ELR (cell line): ENCODE measurements around the gene NFAM1.

Source experiments
- DNase-seq: peaks from one replicate; pipeline ENCODE4 v3.0.0-alpha.2; 2015; ENCODE audit warnings: low read depth

Gene NFAM1

GRCh38 chr22:42383287-42383686 lies 48.9 kb downstream of the NFAM1 start:
- DNase-seq = no peak

- no peak for DNase-seq
These were observed 51.2 kb downstream of the NFAM1 start for GRCh38 chr22:42380769-42381551.

- no peak for DNase-seq
These were observed 52.2 kb downstream of the NFAM1 start for GRCh38 chr22:42379966-42380537.

GRCh38 chr22:42376711-42377554 lies 55.3 kb downstream of the NFAM1 start:
- no peak for DNase-seq

- no peak for DNase-seq
These were observed 56.2 kb downstream of the NFAM1 start for GRCh38 chr22:42375982-42376381.

- no peak for DNase-seq
These were observed 59.2 kb downstream of the NFAM1 start for GRCh38 chr22:42372976-42373375.

- no peak for DNase-seq
These were observed 60.7 kb downstream of the NFAM1 start for GRCh38 chr22:42371501-42371900.

DNA sequence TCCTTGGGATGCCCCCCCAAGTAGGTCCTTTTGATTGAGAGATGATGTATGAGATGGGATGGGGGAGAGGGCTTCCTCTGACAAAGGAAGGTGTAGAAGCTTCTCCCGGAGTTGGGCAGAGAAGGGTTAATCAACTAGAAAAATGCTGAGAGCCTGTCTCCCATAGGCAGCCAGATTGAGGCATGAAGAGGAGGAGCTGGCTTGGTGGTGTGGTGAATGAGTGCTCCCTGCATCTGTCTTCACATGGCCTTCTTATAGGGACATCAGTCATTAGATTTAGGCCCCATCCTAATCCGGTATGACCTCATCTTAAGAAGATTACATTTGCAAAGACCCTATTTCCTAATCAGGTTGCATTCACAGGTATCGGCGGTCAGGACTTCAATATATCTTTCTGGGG lies 61.1 kb downstream of the NFAM1 start:
- DNase-seq = no peak

DNA sequence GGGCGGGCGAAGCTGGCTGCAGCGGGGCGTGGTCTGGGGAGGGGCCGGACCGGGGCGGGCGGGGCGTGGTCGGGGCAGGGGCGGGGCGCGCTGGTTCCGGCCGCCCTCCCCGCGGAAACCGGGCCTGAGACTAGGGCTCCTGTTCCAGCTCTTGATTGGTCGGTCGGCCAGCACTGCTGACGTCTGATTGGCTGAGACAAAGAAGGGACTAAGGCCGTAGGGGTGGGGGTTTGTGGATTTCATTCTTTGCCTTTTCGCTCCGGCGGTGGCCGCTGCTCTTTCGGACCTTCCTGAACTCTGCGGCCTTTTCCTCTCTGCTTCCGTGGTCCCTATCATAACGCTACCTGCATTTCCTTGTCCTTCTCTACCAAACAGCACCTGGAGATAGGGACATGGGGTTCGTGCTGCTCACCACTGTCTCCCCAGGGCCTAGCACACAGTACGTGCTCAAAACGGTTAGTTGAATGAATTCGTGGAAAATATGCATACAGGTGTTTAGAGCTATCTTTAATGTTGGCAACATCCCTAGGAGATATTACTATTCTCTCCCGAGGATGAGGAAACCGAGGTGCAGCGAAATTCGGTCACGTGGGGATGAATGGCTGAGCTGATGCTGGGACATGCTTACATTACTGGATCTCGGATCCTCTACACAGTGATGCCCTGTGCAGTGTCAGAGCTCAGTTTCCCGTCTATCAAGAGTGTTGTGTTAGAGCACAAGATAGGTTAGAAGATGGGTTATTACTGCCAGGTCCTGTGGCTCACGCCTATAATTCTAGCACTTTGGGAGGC lies 62.8 kb downstream of the NFAM1 start:
- DNase-seq = peak; percentile 90

DNA sequence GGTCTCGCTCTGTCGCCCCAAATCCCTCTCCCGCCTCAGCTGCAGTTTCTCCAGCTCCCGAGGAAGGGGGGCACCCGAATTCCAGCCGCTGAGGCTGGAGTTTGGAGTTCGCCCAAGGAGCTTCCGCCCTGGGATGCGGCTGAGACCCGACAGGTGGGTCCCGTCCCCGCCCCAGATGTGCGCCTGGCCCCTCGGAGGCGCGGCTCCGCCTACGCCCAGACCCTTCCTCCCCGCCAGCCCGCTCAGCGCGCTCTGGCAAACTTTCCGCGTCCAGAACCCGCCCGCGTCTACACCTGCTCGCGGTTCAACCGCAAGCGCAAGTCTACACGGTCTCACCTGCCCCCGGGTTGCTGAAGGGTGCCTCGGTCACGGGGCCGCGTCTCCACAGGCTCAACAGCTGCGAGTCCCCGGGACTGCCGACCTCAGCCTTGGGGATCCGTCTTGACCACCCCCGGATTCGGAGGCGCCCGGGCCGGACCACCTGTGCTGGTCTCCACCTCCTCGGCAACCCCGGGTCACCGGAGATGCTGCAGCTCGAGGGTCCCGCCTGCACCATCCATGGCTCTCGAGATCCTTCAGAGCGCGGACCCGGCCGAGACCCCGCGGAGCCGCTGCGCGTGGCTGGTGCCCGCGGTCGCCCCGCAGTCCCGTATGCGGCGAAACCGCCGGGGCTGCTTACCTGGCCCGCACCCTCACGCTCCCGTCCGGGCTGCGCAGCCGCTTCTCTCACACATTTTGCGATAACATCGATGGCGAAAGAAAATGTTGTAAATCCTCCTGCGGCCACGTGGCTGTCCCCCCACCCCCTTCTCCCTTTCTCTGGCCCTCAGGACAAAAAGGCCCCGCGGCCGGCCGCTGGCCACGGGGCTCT lies 63.6 kb downstream of the NFAM1 start:
- DNase-seq = no peak

GRCh38 chr22:42367980-42368378 lies 64.2 kb downstream of the NFAM1 start:
- no peak for DNase-seq

DNA sequence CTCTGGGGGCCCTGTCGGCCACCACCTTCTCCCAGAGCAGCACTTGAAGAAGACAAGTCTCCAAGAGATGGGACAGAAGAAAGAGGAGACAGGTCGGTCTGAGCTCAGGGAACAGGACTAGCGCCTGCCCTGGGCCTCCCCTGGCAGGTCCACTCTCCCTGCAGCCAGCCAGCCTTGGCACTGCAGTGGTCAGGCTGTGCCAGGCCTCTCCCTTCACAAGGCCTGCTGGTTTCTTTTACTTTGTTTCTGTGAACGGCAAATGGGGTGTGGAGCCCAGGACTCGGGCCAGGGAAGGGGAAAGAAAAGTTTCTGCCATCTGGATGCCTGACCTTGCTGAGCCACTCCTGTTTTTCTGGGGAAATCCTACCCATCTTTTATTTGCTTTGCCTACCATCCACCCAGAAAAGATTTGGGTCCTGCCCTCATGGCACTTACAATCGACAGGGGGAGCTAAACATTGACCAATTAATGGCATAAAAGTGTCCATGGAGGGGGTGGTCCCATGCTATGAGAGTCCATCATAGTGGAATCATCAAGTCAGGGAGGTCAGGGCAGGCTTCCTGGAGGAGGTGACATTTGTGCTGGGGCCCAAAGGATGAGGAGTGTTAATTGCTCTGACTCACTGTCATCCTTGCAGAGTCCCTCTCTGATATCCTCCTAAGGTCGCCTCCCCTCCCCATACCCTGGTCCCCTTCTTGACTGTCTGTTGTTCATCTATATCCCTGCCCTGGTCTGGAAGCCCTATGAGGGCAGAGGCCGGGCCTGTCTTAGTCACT lies 65.2 kb downstream of the NFAM1 start:
- DNase-seq = no peak

- no peak for DNase-seq
These were observed 66.1 kb downstream of the NFAM1 start for GRCh38 chr22:42365942-42366695.

DNA sequence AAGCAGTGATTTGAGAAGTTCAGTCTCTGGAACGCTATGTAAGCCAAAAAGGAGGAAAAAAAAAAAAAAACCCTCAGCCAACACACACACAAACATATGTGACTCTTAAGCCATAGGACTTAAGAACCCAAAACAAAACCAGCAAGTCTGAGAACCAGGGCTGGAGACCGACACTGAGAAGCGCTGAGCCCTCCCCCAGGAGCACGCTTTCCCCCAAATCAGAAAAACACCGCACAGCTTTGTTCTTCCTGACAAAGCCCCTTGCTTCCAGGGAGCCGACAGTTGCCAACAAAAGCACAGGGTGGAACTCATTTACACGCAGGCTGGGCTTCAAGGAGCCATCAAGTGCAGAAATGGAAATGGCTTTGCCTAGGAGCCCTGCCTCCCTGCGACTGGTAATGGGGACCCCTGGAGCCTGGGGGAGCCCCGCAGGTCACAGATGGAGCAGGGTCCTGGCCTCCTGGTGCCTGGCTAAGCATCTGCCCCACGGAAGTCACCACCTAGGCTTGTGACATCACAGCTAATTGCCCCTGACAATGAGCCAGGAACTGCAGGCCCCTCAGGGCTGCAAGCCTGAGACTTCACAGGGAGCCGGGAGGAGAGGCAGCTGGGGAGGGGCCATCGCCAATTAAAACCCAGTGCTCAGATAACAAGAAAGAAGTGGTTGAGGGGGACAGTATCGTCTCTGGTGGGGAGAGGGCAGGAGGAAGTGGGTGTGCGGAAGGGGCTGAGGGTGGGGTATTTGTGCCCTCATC lies 66.9 kb downstream of the NFAM1 start:
- no peak for DNase-seq

- DNase-seq = peak; percentile 36
These were observed 67.5 kb downstream of the NFAM1 start for GRCh38 chr22:42364604-42365110.

- DNase-seq = no peak
These were observed 68.3 kb downstream of the NFAM1 start for GRCh38 chr22:42363892-42364291.

GRCh38 chr22:42361523-42361922 lies 70.7 kb downstream of the NFAM1 start:
- DNase-seq = no peak

- no peak for DNase-seq
These were observed 71.9 kb downstream of the NFAM1 start for GRCh38 chr22:42360348-42360747.
